ENCODE results near the gene AP1M1. TPM values are rescaled to one million over a fixed set of nuclear protein-coding genes. Genes with fewer than 3 reads are reported as not detected.
A peak's percentile ranks its signal among the peaks of the same experiment; 100 is the strongest.
"Not testable (repeated sequence)": the region's sequence is repeated elsewhere in the genome, so short reads cannot be mapped to it uniquely, and the experiment has no call there.

Gene AP1M1
- total RNA-seq, 1 experiment from 2014 or later = 102 TPM

GRCh38 chr19:16167055-16167454 lies 30.7 kb upstream of the AP1M1 start:
- H3K4me3 ChIP-seq = no peak overlapping the region
- no peaks in the 10 kb centered on the region for H3K27me3 ChIP-seq
- H3K27ac ChIP-seq = no peak overlapping the region
- H3K36me3 ChIP-seq = no peaks in the 10 kb centered on the region
- H3K9me3 ChIP-seq (replicated peaks) = 0 out of 2 replicates have a peak, but pooled peaks cover 2% of the 10 kb centered on the region
- no peaks in the 10 kb centered on the region for H3K4me1 ChIP-seq
- DNase-seq = no peak

- DNase-seq = peak in 1 of 2 experiments; percentile 37
- Histone ChIP-seq H3K4me3 (no peak overlapping the region), H3K36me3 (no peaks in the 10 kb centered on the region), H3K27ac (no peak overlapping the region), H3K27me3 (peaks cover 2% of the 10 kb centered on the region; the same call in 1 of the 2 replicates), H3K9me3 (replicated peaks) (0 out of 2 replicates have a peak, but pooled peaks cover 2% of the 10 kb centered on the region), H3K4me1 (no peaks in the 10 kb centered on the region)
Observed at GRCh38 chr19:16168465-16169081, 29.1 kb upstream of the AP1M1 start.

GRCh38 chr19:16170134-16170533 lies 27.6 kb upstream of the AP1M1 start:
- H3K4me3 ChIP-seq = no peak overlapping the region
- no peaks in the 10 kb centered on the region for H3K4me1 ChIP-seq
- no peaks in the 10 kb centered on the region for H3K36me3 ChIP-seq
- H3K27me3 ChIP-seq = peaks cover 2% of the 10 kb centered on the region; the same call in 1 of the 2 replicates
- DNase-seq = no peak
- 0 out of 2 replicates have a peak, but pooled peaks cover 2% of the 10 kb centered on the region for H3K9me3 ChIP-seq (replicated peaks)
- H3K27ac ChIP-seq = no peak overlapping the region

DNA sequence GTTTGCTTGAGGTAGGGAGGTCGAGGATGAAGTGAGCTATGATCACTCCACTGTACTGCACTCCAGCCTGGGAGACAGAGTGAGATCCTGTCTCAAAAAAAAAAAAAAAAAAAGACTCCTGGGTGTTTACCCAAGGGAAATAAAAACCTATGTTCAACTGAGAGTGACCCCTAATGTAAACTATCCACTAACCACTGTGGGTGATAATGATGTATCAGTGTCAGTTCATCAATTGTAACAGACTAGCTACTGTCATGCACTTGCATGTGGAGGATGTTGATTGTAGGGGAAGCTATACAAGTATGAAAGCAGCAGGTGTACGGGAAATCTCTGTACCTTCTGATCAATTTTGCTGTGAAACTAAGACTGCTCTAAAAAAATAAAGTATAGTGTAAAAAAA lies 21.8 kb upstream of the AP1M1 start:
- Histone ChIP-seq H3K9me3 (replicated peaks) (no peaks in the 10 kb centered on the region; the same call in 1 of the 2 replicates), H3K4me1 (0 out of 2 replicates have a peak, but pooled peaks cover 3% of the 10 kb centered on the region), H3K27ac (no peak overlapping the region), H3K4me3 (no peak overlapping the region), H3K36me3 (no peaks in the 10 kb centered on the region), H3K27me3 (peaks cover 2% of the 10 kb centered on the region; the same call in 1 of the 2 replicates)
- no peak for DNase-seq

DNA sequence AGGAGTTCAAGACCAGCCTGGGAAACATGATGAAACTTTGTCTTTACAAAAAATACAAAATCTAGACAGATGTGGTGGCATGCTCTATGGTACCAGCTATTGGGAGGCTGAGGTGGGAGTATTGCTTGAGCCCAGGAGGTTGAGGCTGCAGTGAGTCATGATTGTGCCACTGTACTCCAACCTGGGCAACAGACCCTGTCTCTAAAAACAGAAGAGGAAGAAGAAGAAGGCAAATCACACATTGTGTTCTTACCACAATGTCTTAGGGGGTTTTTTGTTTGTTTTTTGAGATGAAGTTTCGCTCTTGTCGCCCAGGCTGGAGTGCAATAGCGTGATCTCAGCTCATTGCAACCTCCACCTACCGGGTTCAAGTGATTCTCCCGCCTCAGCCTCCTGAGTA lies 18.8 kb upstream of the AP1M1 start:
- H3K36me3 ChIP-seq; H3K9me3 ChIP-seq (replicated peaks); H3K4me1 ChIP-seq; H3K27me3 ChIP-seq; H3K27ac ChIP-seq; DNase-seq; H3K4me3 ChIP-seq: not testable (repeated sequence)

DNA sequence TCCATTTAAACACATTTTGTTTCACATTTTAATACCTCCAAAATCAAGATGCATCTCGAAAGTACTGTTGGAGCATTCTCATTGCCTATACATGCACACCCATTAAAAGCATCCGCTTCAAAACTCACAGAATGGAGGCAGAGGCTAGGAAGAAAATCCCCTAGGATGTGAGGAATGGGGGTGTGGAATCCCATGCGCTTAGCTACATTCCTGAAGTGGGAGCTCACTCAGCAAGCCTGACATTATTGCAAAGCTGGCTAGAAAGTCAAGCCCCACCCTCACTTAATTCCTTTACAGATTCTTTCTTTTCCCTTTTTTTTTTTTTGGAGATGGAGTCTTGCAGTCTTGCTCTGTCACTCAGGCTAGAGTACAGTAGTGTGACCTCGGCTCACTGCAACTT lies 17.1 kb upstream of the AP1M1 start:
- Histone ChIP-seq H3K27ac (no peak overlapping the region; the same call in 1 of the 2 replicates), H3K36me3 (no peaks in the 10 kb centered on the region), H3K27me3 (no peaks in the 10 kb centered on the region), H3K9me3 (replicated peaks) (no peaks in the 10 kb centered on the region; the same call in 1 of the 2 replicates), H3K4me1 (0 out of 2 replicates have a peak, but pooled peaks cover 3% of the 10 kb centered on the region), H3K4me3 (no peak overlapping the region)
- DNase-seq = peak; percentile 59 to 65

GRCh38 chr19:16184665-16185122 lies 13.0 kb upstream of the AP1M1 start:
- DNase-seq = no peak
- H3K9me3 ChIP-seq (replicated peaks) = no peaks in the 10 kb centered on the region
- H3K27ac ChIP-seq = no peak overlapping the region
- H3K36me3 ChIP-seq = peaks cover 16% of the 10 kb centered on the region
- H3K4me1 ChIP-seq = peaks cover 6% of the 10 kb centered on the region; the same call in 1 of the 2 replicates
- H3K4me3 ChIP-seq = peak overlapping the region; percentile 76
- no peaks in the 10 kb centered on the region for H3K27me3 ChIP-seq

GRCh38 chr19:16185123-16185767 lies 12.5 kb upstream of the AP1M1 start, which contains the start of gene FAM32A:
TSS of gene FAM32A (plus strand) at chr19:16185410. CDS start at chr19:16185443, 33 bp downstream.
- H3K27me3 ChIP-seq = no peaks in the 10 kb centered on the region
- H3K9me3 ChIP-seq (replicated peaks) = no peaks in the 10 kb centered on the region
- H3K27ac ChIP-seq = peak within 1 kb of the TSS; percentile 62

GRCh38 chr19:16185768-16186123 lies 12.0 kb upstream of the AP1M1 start:
- peaks cover 19% of the 10 kb centered on the region for H3K36me3 ChIP-seq
- peak; percentile 77 to 78 for DNase-seq
- H3K4me1 ChIP-seq = peaks cover 3% of the 10 kb centered on the region; the same call in 1 of the 2 replicates
- H3K4me3 ChIP-seq = peak overlapping the region; percentile 76
- H3K27me3 ChIP-seq = no peaks in the 10 kb centered on the region
- peak overlapping the region; percentile 62 for H3K27ac ChIP-seq
- no peaks in the 10 kb centered on the region for H3K9me3 ChIP-seq (replicated peaks)

More at GRCh38 chr19:16185123-16185767, 12.5 kb upstream of the AP1M1 start, which contains the start of gene FAM32A:
- H3K4me3 ChIP-seq = peak within 1 kb of the TSS; percentile 76
- H3K36me3 ChIP-seq = peaks cover 16% of the 10 kb centered on the region
- H3K4me1 ChIP-seq = peaks cover 6% of the 10 kb centered on the region; the same call in 1 of the 2 replicates
- DNase-seq = peak; percentile 99 to 100

- Histone ChIP-seq H3K4me1 (peaks cover 3% of the 10 kb centered on the region; the same call in 1 of the 2 replicates), H3K27me3 (no peaks in the 10 kb centered on the region), H3K4me3 (no peak overlapping the region), H3K36me3 (peaks cover 42% of the 10 kb centered on the region), H3K9me3 (replicated peaks) (no peaks in the 10 kb centered on the region), H3K27ac (no peak overlapping the region)
- DNase-seq = no peak
Observed at GRCh38 chr19:16188521-16188920, 9.2 kb upstream of the AP1M1 start.

DNA sequence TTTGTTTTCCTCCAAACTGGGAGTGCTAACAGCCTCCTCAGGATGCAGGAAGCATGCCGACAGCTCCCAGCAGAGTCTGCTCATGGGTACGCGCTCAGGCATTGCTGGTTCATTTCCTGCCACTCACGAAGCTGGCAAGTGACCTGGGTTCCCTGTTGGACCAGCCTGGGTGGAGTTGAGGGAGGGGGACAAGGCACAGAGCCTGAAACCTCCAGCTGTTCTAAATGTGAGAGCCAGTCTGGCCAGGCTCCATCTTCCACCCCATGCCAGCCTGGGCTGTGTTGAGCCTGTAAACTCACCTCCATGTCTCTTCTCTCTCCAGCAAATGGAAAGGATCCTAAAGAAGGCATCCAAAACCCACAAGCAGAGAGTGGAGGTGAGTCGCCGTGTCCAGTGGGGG lies 7.5 kb upstream of the AP1M1 start:
- H3K9me3 ChIP-seq (replicated peaks) = no peaks in the 10 kb centered on the region
- DNase-seq = no peak
- peaks cover 3% of the 10 kb centered on the region; the same call in 1 of the 2 replicates for H3K4me1 ChIP-seq
- H3K36me3 ChIP-seq = peaks cover 42% of the 10 kb centered on the region
- no peak overlapping the region for H3K27ac ChIP-seq
- H3K27me3 ChIP-seq = no peaks in the 10 kb centered on the region
- no peak overlapping the region for H3K4me3 ChIP-seq

GRCh38 chr19:16190736-16191135 lies 7.0 kb upstream of the AP1M1 start:
- Histone ChIP-seq H3K27me3 (no peaks in the 10 kb centered on the region), H3K4me1 (peaks cover 3% of the 10 kb centered on the region; the same call in 1 of the 2 replicates), H3K9me3 (replicated peaks) (no peaks in the 10 kb centered on the region), H3K36me3 (peaks cover 42% of the 10 kb centered on the region), H3K4me3 (no peak overlapping the region), H3K27ac (no peak overlapping the region)
- DNase-seq = no peak

DNA sequence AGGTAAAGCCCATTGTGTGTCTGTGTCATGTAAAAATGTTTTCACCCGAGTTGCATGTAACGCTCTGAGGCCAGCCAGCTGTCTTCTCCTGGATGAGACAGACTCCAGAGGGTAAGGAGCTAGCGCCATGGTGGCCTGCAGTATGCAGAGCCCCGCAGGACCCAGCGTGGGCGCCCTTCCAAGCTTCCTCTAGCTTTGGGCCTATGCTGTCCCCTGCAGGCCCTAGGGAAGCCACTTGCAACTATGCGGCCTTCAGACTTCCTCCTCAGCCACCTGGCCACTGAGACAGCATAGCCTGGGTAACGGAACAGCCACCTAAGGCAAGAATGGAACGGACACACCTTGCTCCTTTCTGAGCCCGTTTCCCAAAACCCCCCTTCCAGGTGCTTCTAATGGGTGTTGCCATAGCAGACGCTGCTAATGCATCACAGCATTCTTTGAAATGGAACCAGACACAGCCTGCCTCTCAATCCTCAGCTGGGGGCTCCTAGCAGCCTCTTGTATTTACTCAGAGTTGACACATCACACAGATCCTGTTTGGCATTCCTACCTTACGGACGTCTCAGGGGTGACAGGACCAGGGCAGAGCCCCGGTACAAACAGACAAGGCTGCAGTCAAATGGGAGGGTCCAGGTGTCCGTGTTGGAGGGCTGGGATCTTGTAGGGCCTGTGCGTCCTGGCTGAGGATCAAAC lies 6.3 kb upstream of the AP1M1 start:
- Histone ChIP-seq H3K36me3 (peaks cover 42% of the 10 kb centered on the region), H3K27ac (no peak overlapping the region)
- no peak for DNase-seq

DNA sequence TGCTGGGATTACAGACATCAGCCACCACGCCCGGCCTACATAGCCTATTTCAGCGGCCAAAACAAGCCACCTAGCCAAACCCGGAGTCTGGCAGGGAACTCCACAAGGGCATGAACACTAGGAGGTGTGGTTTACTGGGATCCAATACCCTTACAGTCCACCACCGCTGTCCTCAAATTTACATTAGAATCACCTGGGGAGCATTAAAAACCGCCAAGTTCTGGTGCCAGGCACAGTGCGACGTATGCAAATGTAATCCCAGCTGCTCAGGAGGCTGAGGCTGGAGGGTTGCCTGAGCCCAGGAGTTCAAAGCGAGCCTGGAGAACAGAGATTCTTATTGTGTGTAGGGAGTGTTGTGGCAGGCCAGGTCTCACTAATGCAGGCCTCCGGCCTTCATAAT lies 4.2 kb upstream of the AP1M1 start:
- Histone ChIP-seq H3K4me3 (no peak overlapping the region), H3K4me1 (peaks cover 8% of the 10 kb centered on the region), H3K9me3 (replicated peaks) (no peaks in the 10 kb centered on the region), H3K27me3 (no peaks in the 10 kb centered on the region), H3K27ac (no peak overlapping the region), H3K36me3 (peaks cover 29% of the 10 kb centered on the region)
- DNase-seq = no peak

More for the DNA sequence above, 6.3 kb upstream of the AP1M1 start:
- H3K4me3 ChIP-seq = no peak overlapping the region
- peaks cover 6% of the 10 kb centered on the region for H3K4me1 ChIP-seq
- no peaks in the 10 kb centered on the region for H3K27me3 ChIP-seq
- H3K9me3 ChIP-seq (replicated peaks) = no peaks in the 10 kb centered on the region

All from SJCRH30 (cell line).